ENCODE measurements around the gene CHI3L1. TPM values are rescaled to one million over a fixed set of nuclear protein-coding genes. Genes with fewer than 3 reads are reported as not detected.

CHI3L1 gene
- total and polyA plus RNA-seq, 10 of the 15 experiments (the other 5 are each of a cell fraction or from before 2014, with no cell fraction given) = 0.10 to 1.7 (median 0.39) TPM

GRCh38 chr1:203189951-203190352 is 3.4 kb upstream of the CHI3L1 start (continued):
- TF ChIP-seq REST (IDR thresholded peaks at IDR 0.05; ENCODE audit: low read depth, low read length) = no peak

GRCh38 chr1:203188686-203189232 is 2.3 kb upstream of the CHI3L1 start:
- H3K9ac ChIP-seq (ENCODE audit: control insufficient read depth, insufficient read depth, low read length) = no peak overlapping the region
- no peaks in the 10 kb centered on the region for H3K27me3 ChIP-seq (replicated peaks in 1 of 2; ENCODE audit: control insufficient read depth in 2 of 2, insufficient read depth in 2 of 2, low read length in 1 of 2)
- 50% methylated on average over 4 of the region's 4 CpGs for WGBS (ENCODE audit: insufficient coverage, insufficient replicate concordance, low lambda C conversion rate, missing lambda C conversion rate)
- TF ChIP-seq KDM1A (IDR thresholded peaks at IDR 0.05; ENCODE audit: borderline replicate concordance) (no peak), RFX5 (IDR thresholded peaks at IDR 0.05; ENCODE audit: low read depth, low read length) (no peak), BCLAF1 (IDR thresholded peaks at IDR 0.05) (no peak), ZNF384 (IDR thresholded peaks at IDR 0.05; ENCODE audit: borderline replicate concordance, low read depth, low read length) (no peak), USF2 (IDR thresholded peaks at IDR 0.05; ENCODE audit: borderline replicate concordance, low read depth, low read length) (no peak), STAT3 (IDR thresholded peaks at IDR 0.05; ENCODE audit: low read depth, low read length) (no peak), MTA3 (IDR thresholded peaks at IDR 0.05; ENCODE audit: borderline replicate concordance, low read length) (no peak)
- no peak overlapping the region for H3K4me2 ChIP-seq (ENCODE audit: control insufficient read depth, insufficient read depth)
- POLR2A ChIA-PET = no interaction called here
- CTCF ChIA-PET = interaction anchor here (1.3 kb wide), 1 partner anchor 16 kb away, joined by 4 read pairs; no protein-coding TSS in a partner anchor
- in situ Hi-C loops (cut with MboI) (no loop called here), intact Hi-C loops (cut with micrococcal nuclease; ENCODE audit: unreplicated experiment) (no loop called here)
- H3K36me3 ChIP-seq (ENCODE audit: control insufficient read depth in 2 of 2, insufficient read depth in 2 of 2, low read length in 1 of 2) = no peaks in the 10 kb centered on the region
- no peaks in the 10 kb centered on the region for H3K9me3 ChIP-seq (replicated peaks; ENCODE audit: control insufficient read depth, insufficient read depth, low read length)
- no peak overlapping the region for H3K4me3 ChIP-seq
- H3K27ac ChIP-seq (ENCODE audit: control insufficient read depth, insufficient read depth) = no peak overlapping the region
- RAD21 ChIA-PET (ENCODE audit: unreplicated experiment) = no interaction called here
- ATAC-seq = no peak
- no peak overlapping the region for H2AFZ ChIP-seq (ENCODE audit: control insufficient read depth, low read depth, low read length)
- H3K4me1 ChIP-seq (ENCODE audit: control insufficient read depth, insufficient read depth, low read length) = no peaks in the 10 kb centered on the region
- no peak for FAIRE-seq
- no peaks in the 10 kb centered on the region for H4K20me1 ChIP-seq (ENCODE audit: control insufficient read depth, insufficient read depth)
- DNase-seq (ENCODE audit: low read depth, low spot score) = no peak
- H3K79me2 ChIP-seq (ENCODE audit: control insufficient read depth, insufficient read depth, low read length) = no peaks in the 10 kb centered on the region
- SMC1A ChIA-PET (ENCODE audit: uncharacterized antibody, unreplicated experiment) = interaction anchor here (1.6 kb wide), 1 partner anchor 22 kb away, joined by 4 read pairs; no protein-coding TSS in a partner anchor
- no TSS peak for BruUV-seq (replicated peaks)

Measured in GM12878 (cell line).